Mesothelial cell of epicardium (in vitro differentiated cells): ENCODE data around the gene GLRA3. TPM values are rescaled to one million over a fixed set of nuclear protein-coding genes. Genes with fewer than 3 reads are reported as not detected.
"Not testable (repeated sequence)": the region's sequence is repeated elsewhere in the genome, so short reads cannot be mapped to it uniquely, and the experiment has no call there.

Source experiments
- DNase-seq, 2 experiments: peaks; one replicate each; pipeline ENCODE4 v3.0.0; 2021; ENCODE audit warnings: low spot score in 2 of 2; ENCODE audit not compliant: unreplicated experiment in 2 of 2
- H3K27ac Mint-ChIP-seq: 2 replicates; pipeline ENCODE4 v1.8.0; 2021; ENCODE audit warnings: mixed read lengths
- H3K27me3 Mint-ChIP-seq: 2 replicates; pipeline ENCODE4 v1.8.0; 2021; ENCODE audit warnings: low read depth, mixed read lengths
- H3K36me3 Mint-ChIP-seq: 2 replicates; pipeline ENCODE4 v1.8.0; 2021; ENCODE audit warnings: mixed read lengths
- H3K4me1 Mint-ChIP-seq: 2 replicates; pipeline ENCODE4 v1.8.0; 2021; ENCODE audit warnings: mixed read lengths
- H3K4me3 Mint-ChIP-seq: 2 replicates; pipeline ENCODE4 v1.8.0; 2021; ENCODE audit warnings: mild to moderate bottlenecking, moderate library complexity, mixed read lengths
- H3K9me3 Mint-ChIP-seq: 2 replicates; pipeline ENCODE4 v1.8.0; 2021; ENCODE audit warnings: mixed read lengths
- CTCF ChIP-seq: fragments of 200-600 bp; sonication (generic); IDR thresholded peaks from one replicate; pipeline ENCODE4 v1.5.0; 2021; ENCODE audit warnings: antibody characterized with exemption; ENCODE audit not compliant: unreplicated experiment
- total RNA-seq: library from RNA; stranded (reverse); gene quantifications from 3 replicates; pipeline ENCODE4 v1.2.1, GENCODE V29; 2021

Gene GLRA3
- 0.02 TPM in 1 of 3 replicates, not detected in the others for total RNA-seq

GRCh38 chr4:174828845-174829701 is at the start of gene GLRA3:
TSS of gene GLRA3 (minus strand) at chr4:174829247. CDS start at chr4:174828811, 436 bp downstream.
- Mint-ChIP-seq H3K27me3 (peaks cover 20% of the 10 kb centered on the region), H3K4me3 (peak within 1 kb of the TSS; percentile 75), H3K27ac (peak within 1 kb of the TSS; percentile 48), H3K9me3 (no peaks in the 10 kb centered on the region), H3K4me1 (peaks cover 10% of the 10 kb centered on the region), H3K36me3 (no peaks in the 10 kb centered on the region)
- no peak for TF ChIP-seq CTCF
- DNase-seq: peak; percentile 59 to 84

- no peaks in the 10 kb centered on the region for H3K27me3 Mint-ChIP-seq
- peaks cover 29% of the 10 kb centered on the region for H3K4me1 Mint-ChIP-seq
- no peak for DNase-seq
- no peak overlapping the region for H3K27ac Mint-ChIP-seq
- no peak for TF ChIP-seq CTCF
- H3K9me3 Mint-ChIP-seq: no peaks in the 10 kb centered on the region
- H3K4me3 Mint-ChIP-seq: no peak overlapping the region
- no peaks in the 10 kb centered on the region for H3K36me3 Mint-ChIP-seq
Observed at GRCh38 chr4:174874898-174875297, 45.9 kb upstream of the GLRA3 start.

- no peaks in the 10 kb centered on the region for H3K36me3 Mint-ChIP-seq
Observed at GRCh38 chr4:174873931-174874330, 44.9 kb upstream of the GLRA3 start.

GRCh38 chr4:174873146-174873545 is 44.1 kb upstream of the GLRA3 start:
- DNase-seq, H3K9me3 Mint-ChIP-seq, H3K4me3 Mint-ChIP-seq, H3K27ac Mint-ChIP-seq, H3K27me3 Mint-ChIP-seq, H3K36me3 Mint-ChIP-seq: not testable (repeated sequence)
- H3K4me1 Mint-ChIP-seq: peaks cover 29% of the 10 kb centered on the region

More at GRCh38 chr4:174873931-174874330, 44.9 kb upstream of the GLRA3 start:
- no peak overlapping the region for H3K4me3 Mint-ChIP-seq
- no peaks in the 10 kb centered on the region for H3K27me3 Mint-ChIP-seq
- DNase-seq: no peak
- H3K9me3 Mint-ChIP-seq: no peaks in the 10 kb centered on the region
- H3K27ac Mint-ChIP-seq: no peak overlapping the region
- no peak for TF ChIP-seq CTCF
- H3K4me1 Mint-ChIP-seq: peaks cover 29% of the 10 kb centered on the region

- peaks cover 9% of the 10 kb centered on the region for H3K9me3 Mint-ChIP-seq
- H3K27ac Mint-ChIP-seq: no peak overlapping the region
- peaks cover 26% of the 10 kb centered on the region for H3K4me1 Mint-ChIP-seq
- TF ChIP-seq CTCF: no peak
- DNase-seq: no peak
- no peaks in the 10 kb centered on the region for H3K36me3 Mint-ChIP-seq
- no peak overlapping the region for H3K4me3 Mint-ChIP-seq
- no peaks in the 10 kb centered on the region for H3K27me3 Mint-ChIP-seq
Observed at GRCh38 chr4:174871407-174871806, 42.4 kb upstream of the GLRA3 start.

- no peaks in the 10 kb centered on the region for H3K36me3 Mint-ChIP-seq
- no peak for TF ChIP-seq CTCF
- H3K9me3 Mint-ChIP-seq: peaks cover 9% of the 10 kb centered on the region
- H3K4me3 Mint-ChIP-seq: no peak overlapping the region
- H3K27me3 Mint-ChIP-seq: no peaks in the 10 kb centered on the region
- DNase-seq: no peak
- no peak overlapping the region for H3K27ac Mint-ChIP-seq
- peaks cover 26% of the 10 kb centered on the region for H3K4me1 Mint-ChIP-seq
Observed at GRCh38 chr4:174870311-174870710, 41.3 kb upstream of the GLRA3 start.
